PC-3 (cell line): ENCODE results near the gene NTHL1. TPM values are rescaled to one million over a fixed set of nuclear protein-coding genes. Genes with fewer than 3 reads are reported as not detected.

Experiments
- ATAC-seq: fragments of 200-7000 bp; cut with Tn5 transposase; 2 replicates; pipeline ENCODE4 v1.9.1; 2020; ENCODE audit warnings: mild to moderate bottlenecking, moderate library complexity
- BruUV-seq: library from RNA; stranded (reverse); fragments of 400-500 nt; replicated peaks from 2 replicates; lab custom pipeline; 2021; lab: Mats Ljungman, UMichigan
- CTCF ChIA-PET: fragments of 300-600 bp; sonication (Branson Sonifier 250); formaldehyde crosslinking; loops from one replicate; lab custom pipeline; 2022; ENCODE audit warnings: antibody characterized with exemption; lab: Charles Lee
- POLR2A ChIA-PET: fragments of 300-600 bp; sonication (Branson Sonifier 250); formaldehyde crosslinking; loops from one replicate; lab custom pipeline; 2022; ENCODE audit warnings: antibody characterized with exemption; ENCODE audit not compliant: unreplicated experiment; lab: Charles Lee
- DNase-seq: peaks from one replicate; pipeline ENCODE4 v3.0.0-alpha.2; 2015
- H2AFZ ChIP-seq: fragments of 300-600 bp; sonication (generic); 2 replicates; pipeline ENCODE4 v1.6.0; 2016; ENCODE audit warnings: antibody characterized with exemption, low read length
- H3F3A ChIP-seq: fragments of 300-600 bp; sonication (generic); one replicate; pipeline ENCODE4 v1.6.0; 2017; ENCODE audit warnings: antibody characterized with exemption, low read length, control low read depth, mild to moderate bottlenecking; ENCODE audit not compliant: unreplicated experiment
- H3K27ac ChIP-seq: fragments of 300-600 bp; sonication (generic); 2 replicates; pipeline ENCODE4 v1.5.1; 2016; ENCODE audit warnings: mild to moderate bottlenecking, low read length
- H3K27me3 ChIP-seq: fragments of 300-600 bp; sonication (generic); 2 replicates; pipeline ENCODE4 v1.6.1; 2016; ENCODE audit warnings: low read length, mixed read lengths
- H3K36me3 ChIP-seq: fragments of 300-600 bp; sonication (generic); 2 replicates; pipeline ENCODE4 v1.6.1; 2016; ENCODE audit warnings: low read depth, mixed run types, low read length, mixed read lengths
- H3K4me1 ChIP-seq: fragments of 300-600 bp; sonication (generic); 2 replicates; pipeline ENCODE4 v1.5.1; 2016; ENCODE audit warnings: low read length; ENCODE audit not compliant: insufficient read depth
- H3K4me2 ChIP-seq: fragments of 300-600 bp; sonication (generic); 2 replicates; pipeline ENCODE4 v1.6.0; 2016; ENCODE audit warnings: low read length
- H3K4me3 ChIP-seq: fragments of 300-600 bp; sonication (generic); 2 replicates; pipeline ENCODE4 v1.5.1; 2016; ENCODE audit warnings: mild to moderate bottlenecking, low read length, mixed read lengths
- H3K79me2 ChIP-seq: fragments of 300-600 bp; sonication (generic); 2 replicates; pipeline ENCODE4 v1.6.1; 2017; ENCODE audit warnings: low read length, mixed read lengths
- H3K9ac ChIP-seq: fragments of 300-600 bp; sonication (generic); 2 replicates; pipeline ENCODE4 v1.6.0; 2016; ENCODE audit warnings: mild to moderate bottlenecking, low read length
- H3K9me2 ChIP-seq: fragments of 300-600 bp; sonication (generic); replicated peaks from 2 replicates; pipeline ENCODE4 v1.6.1; 2016; ENCODE audit warnings: mixed run types, low read length, mixed read lengths
- H3K9me3 ChIP-seq: fragments of 300-600 bp; sonication (generic); 2 replicates; pipeline ENCODE4 v1.6.1; 2016; ENCODE audit warnings: low read length, mixed read lengths
- H4K20me1 ChIP-seq: fragments of 300-600 bp; sonication (generic); 2 replicates; pipeline ENCODE4 v1.6.1; 2016; ENCODE audit warnings: low read length, mixed read lengths
- CTCF ChIP-seq: fragments of 300-600 bp; sonication (generic); conservative IDR thresholded peaks from 2 replicates; pipeline ENCODE4 v1.5.1; 2017; ENCODE audit warnings: antibody characterized with exemption, low read depth, mild to moderate bottlenecking, low read length
- EZH2 ChIP-seq: fragments of 300-600 bp; sonication (generic); IDR thresholded peaks from one replicate; pipeline ENCODE4 v1.6.1; 2017; ENCODE audit warnings: antibody characterized with exemption, mild to moderate bottlenecking, low read length; ENCODE audit not compliant: unreplicated experiment
- EZH2phosphoT487 ChIP-seq: fragments of 300-600 bp; sonication (generic); IDR thresholded peaks from 2 replicates; pipeline ENCODE4 v1.6.1; 2018; ENCODE audit warnings: mild to moderate bottlenecking, antibody characterized with exemption, low read length, borderline replicate concordance
- intact Hi-C: fragments of 100-400 bp; cut with micrococcal nuclease; formaldehyde crosslinking; loops from 2 replicates; pipeline ENCODE4 v1.9.0; 2023
- total RNA-seq: library from RNA; depleted of rRNA; stranded (reverse); fragments of >200 nt; gene quantifications from 2 replicates; pipeline ENCODE4 v1.2.3, GENCODE V29; 2014

NTHL1 gene
- total RNA-seq, 1 experiment from 2014 or later: 90.1 TPM

GRCh38 chr16:2037115-2037514 is 10.5 kb downstream of the NTHL1 start:
- ChIA-PET POLR2A (no interaction called here), CTCF (no interaction called here)
- Histone ChIP-seq H3K4me1 (peaks cover 79% of the 10 kb centered on the region), H3K4me3 (no peak overlapping the region), H3K9me3 (no peaks in the 10 kb centered on the region), H3K79me2 (peaks cover 36% of the 10 kb centered on the region), H2AFZ (no peak overlapping the region), H3F3A (no peaks in the 10 kb centered on the region), H3K36me3 (no peaks in the 10 kb centered on the region; the same call in 1 of the 2 replicates), H3K4me2 (no peak overlapping the region), H4K20me1 (no peaks in the 10 kb centered on the region), H3K9me2 (no peaks in the 10 kb centered on the region), H3K9ac (no peak overlapping the region), H3K27me3 (no peaks in the 10 kb centered on the region), H3K27ac (no peak overlapping the region)
- intact Hi-C loops: no loop called here
- no peak for DNase-seq
- BruUV-seq: no TSS peak
- TF ChIP-seq EZH2phosphoT487: no peak
- no peak for TF ChIP-seq CTCF
- no peak for TF ChIP-seq EZH2
- no peak for ATAC-seq

GRCh38 chr16:2036200-2036966 is 11.3 kb downstream of the NTHL1 start:
- Histone ChIP-seq H3F3A (no peaks in the 10 kb centered on the region), H3K9me2 (no peaks in the 10 kb centered on the region), H3K36me3 (no peaks in the 10 kb centered on the region; the same call in 1 of the 2 replicates), H4K20me1 (no peaks in the 10 kb centered on the region), H2AFZ (no peak overlapping the region), H3K4me1 (peaks cover 73% of the 10 kb centered on the region), H3K9me3 (no peaks in the 10 kb centered on the region), H3K9ac (peak overlapping the region; percentile 82), H3K27me3 (no peaks in the 10 kb centered on the region), H3K27ac (peak overlapping the region; percentile 93), H3K79me2 (peaks cover 36% of the 10 kb centered on the region), H3K4me3 (peak overlapping the region; percentile 63), H3K4me2 (peak overlapping the region; percentile 85)
- ATAC-seq: no peak
- intact Hi-C loops: no loop called here
- ChIA-PET CTCF (no interaction called here), POLR2A (interaction anchor here (0.8 kb wide), 1 partner anchor 13 kb away, joined by 4 read pairs; no protein-coding TSS in a partner anchor)
- TF ChIP-seq EZH2phosphoT487 (no peak), EZH2 (no peak), CTCF (no peak)
- no TSS peak for BruUV-seq
- no peak for DNase-seq
